GM18519 (cell line): Measurements from ENCODE around the gene BMP2K.

Source experiments
- ATAC-seq: cut with Tn5 transposase; IDR thresholded peaks from one replicate; pipeline ENCODE4 v1.9.1; 2021; ENCODE audit warnings: mild to moderate bottlenecking, moderate library complexity; ENCODE audit not compliant: unreplicated experiment, low FRiP score

BMP2K gene

GRCh38 chr4:78776079-78776728 is at the start of gene BMP2K:
Gene BMP2K, plus strand, starts transcription at chr4:78776350. Its CDS starts 194 bp downstream, at chr4:78776544.
- ATAC-seq: peak; percentile 36

GRCh38 chr4:78726546-78726945 is 49.6 kb upstream of the BMP2K start:
- ATAC-seq: no peak

- ATAC-seq: no peak
These were observed 43.6 kb upstream of the BMP2K start for GRCh38 chr4:78732332-78733104.

DNA sequence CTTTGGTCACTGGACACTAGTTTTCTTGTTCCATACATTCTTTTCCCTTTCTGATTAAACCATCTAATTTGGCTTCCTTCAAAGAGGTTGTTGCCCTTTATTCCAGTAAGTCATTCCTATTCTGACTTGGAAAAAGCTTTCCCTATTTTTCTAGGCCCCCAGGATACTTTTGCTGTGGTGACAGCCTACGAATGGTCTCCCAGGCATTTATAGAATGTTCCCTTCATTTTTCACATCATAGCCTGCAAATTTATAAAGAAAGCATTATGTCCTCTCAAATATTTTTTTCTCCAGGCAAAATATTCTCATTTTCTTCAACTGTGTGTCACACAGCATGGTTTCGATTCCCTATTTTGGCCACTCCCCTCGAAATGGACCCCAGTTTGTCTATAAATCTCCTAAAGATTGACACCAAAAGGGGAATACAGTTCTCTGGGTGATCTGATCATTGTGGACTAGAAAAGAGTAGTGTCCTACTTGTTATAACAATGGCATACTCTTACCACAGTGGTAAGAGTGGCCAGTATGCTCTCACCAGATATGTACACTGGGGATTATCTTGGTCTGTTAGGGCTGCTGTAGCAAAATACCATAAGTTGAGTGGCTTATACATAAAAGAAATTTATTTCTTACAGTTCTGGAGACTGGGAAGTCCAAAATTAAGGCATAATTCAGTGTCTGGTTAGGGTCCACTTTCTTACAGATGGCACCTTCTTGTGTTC is 41.5 kb upstream of the BMP2K start:
- ATAC-seq: no peak

GRCh38 chr4:78735697-78736096 is 40.5 kb upstream of the BMP2K start:
- peak; percentile 68 for ATAC-seq

- ATAC-seq: peak; percentile 43
These were observed 39.1 kb upstream of the BMP2K start for GRCh38 chr4:78737035-78737434.

DNA sequence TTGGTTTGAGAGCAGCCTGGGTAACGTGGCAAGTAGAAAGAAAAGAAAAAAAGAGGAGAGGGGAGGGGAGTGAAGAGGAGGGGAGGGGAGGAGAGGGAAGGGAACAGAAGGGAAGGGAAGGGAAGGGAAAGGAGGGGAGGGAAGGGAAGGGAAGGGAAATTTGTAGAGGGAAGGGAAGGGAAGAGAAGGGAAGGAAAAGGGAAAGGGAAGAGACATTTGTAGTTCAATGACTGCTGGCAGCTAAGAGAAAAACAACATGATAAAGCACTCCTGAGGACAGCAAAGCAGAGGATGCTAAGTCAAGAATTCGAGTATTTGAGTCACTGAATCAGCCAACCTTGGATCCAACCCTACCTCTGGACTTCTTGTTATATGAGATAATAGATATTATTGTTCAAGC is 38.2 kb upstream of the BMP2K start:
- no peak for ATAC-seq

DNA sequence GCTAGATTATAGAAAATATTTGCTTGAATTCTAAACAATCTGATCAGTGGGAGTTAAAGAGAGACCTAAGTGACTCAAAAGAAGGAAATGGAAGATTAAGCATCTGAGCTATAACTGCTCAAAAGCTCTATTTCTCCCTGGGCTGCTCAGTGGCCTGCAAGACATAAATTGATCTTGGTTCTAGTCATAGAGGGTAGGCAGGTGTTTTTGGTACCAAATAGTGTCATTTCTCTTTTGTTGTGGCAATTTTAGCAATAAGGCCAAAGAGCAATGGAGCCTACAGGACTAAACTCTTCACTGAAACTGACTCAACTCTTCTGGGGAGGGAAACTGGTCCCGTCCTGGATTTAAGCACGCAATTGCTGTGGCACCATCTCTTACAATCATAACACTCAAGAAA is 33.9 kb upstream of the BMP2K start:
- ATAC-seq: peak; percentile 75

GRCh38 chr4:78747475-78747922 is 28.7 kb upstream of the BMP2K start:
- no peak for ATAC-seq

- no peak for ATAC-seq
These were observed 27.8 kb upstream of the BMP2K start for GRCh38 chr4:78748381-78748780.

GRCh38 chr4:78749258-78749971 is 26.7 kb upstream of the BMP2K start:
- ATAC-seq: peak; percentile 20

DNA sequence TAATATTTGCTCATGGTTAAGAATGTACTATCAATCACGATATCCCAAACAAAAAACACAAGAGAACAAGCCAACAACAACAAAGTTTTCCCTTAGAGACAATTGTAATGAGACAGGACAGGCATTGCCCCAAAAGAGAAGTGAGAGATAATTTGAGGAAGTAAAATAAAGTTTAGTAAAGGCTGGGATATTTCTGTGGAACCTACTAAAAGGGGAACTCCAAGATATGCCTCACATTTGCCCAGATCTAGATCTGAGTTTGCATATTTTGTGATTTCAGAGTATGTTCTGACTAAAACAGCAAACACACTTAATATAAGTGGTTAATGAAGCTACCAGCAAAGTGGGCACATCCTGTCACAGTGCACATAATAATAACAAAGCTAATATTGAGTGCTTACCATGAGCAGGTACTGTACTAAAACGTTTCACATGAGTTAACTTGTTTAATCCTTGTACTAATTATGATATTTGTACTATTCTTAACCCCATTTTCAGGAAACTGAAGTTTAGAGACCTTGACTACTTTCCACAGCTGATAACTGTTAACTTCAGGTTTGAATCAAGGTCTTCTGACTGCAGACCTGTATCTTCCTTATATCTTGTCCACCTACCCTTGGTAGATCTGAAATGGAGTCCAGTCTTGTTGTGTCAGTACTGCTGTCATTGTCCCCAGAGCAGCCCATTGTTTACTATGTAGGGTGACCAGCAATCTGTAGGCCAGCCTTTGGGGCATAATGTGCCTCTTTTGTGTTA is 26.0 kb upstream of the BMP2K start:
- peak; percentile 93 for ATAC-seq

- ATAC-seq: no peak
These were observed 23.1 kb upstream of the BMP2K start for GRCh38 chr4:78753091-78753490.

- ATAC-seq: no peak
These were observed 21.3 kb upstream of the BMP2K start for GRCh38 chr4:78754872-78755271.

GRCh38 chr4:78756137-78756536 is 20.0 kb upstream of the BMP2K start:
- ATAC-seq: no peak

DNA sequence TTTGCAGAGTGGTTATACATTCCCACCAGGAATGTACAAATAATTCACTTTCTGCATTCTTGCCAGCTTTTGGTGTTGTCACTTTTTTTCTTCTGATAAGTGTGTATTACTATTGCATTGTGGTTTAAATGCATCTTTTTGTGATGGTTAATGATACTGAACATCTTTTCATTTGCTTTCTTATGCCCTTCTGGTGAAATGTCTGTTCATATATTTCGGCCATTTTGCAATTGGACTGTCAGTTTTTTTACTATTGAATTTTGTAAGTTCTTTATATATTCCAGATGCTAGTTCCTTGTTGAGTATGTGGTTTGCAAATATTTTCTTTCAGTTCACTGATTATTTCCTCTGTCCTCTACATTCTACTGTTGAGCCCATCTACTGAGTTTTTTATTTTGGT is 19.4 kb upstream of the BMP2K start:
- no peak for ATAC-seq

DNA sequence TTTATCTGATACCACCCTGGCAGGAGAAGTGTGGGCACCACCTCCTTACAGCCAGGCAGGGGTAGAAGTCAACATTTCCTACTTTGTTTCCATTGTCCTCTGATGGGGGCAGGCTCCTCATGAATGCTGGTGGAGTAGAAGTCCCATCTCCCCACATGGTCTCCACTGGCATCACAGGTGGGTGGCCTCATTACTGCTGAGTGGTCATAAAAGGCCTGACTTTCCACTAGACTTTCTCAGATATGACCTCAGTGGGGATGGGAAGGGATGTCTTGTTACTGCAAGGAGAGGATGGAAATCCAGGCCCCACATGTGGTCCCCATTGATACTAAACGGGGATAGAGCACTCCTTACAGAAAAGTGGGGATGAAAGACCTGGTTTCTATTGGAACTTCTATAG is 18.6 kb upstream of the BMP2K start:
- no peak for ATAC-seq

- no peak for ATAC-seq
These were observed 18.1 kb upstream of the BMP2K start for GRCh38 chr4:78758085-78758484.

- no peak for ATAC-seq
These were observed 13.6 kb upstream of the BMP2K start for GRCh38 chr4:78762529-78762928.

GRCh38 chr4:78763251-78763650 is 12.9 kb upstream of the BMP2K start:
- ATAC-seq: no peak
